Endodermal cell (in vitro differentiated cells): ENCODE measurements around the gene CCDC61. TPM values are rescaled to one million over a fixed set of nuclear protein-coding genes. Genes with fewer than 3 reads are reported as not detected.
A peak's percentile ranks its signal among the peaks of the same experiment; 100 is the strongest.

ENCODE experiments used
- DNase-seq: peaks from one replicate; pipeline ENCODE4 v3.0.0-alpha.2; 2017
- H3K27ac ChIP-seq: 2 replicates; pipeline ENCODE4 v1.5.1; 2013; ENCODE audit warnings: mild to moderate bottlenecking, low read depth, low read length, moderate library complexity
- H3K27me3 ChIP-seq: 2 replicates; pipeline ENCODE4 v1.6.1; 2013; ENCODE audit warnings: mild to moderate bottlenecking, low read length, moderate library complexity; ENCODE audit not compliant: insufficient read depth, control insufficient read depth, poor library complexity, severe bottlenecking
- H3K36me3 ChIP-seq: 2 replicates; pipeline ENCODE4 v1.7.0; 2013; ENCODE audit warnings: mild to moderate bottlenecking, low read length, moderate library complexity; ENCODE audit not compliant: control insufficient read depth, insufficient read depth
- H3K4me1 ChIP-seq: one replicate; pipeline ENCODE4 v1.7.0; 2013; ENCODE audit warnings: low read length; ENCODE audit not compliant: control insufficient read depth, insufficient read depth
- H3K4me3 ChIP-seq: 2 replicates; pipeline ENCODE4 v1.5.1; 2013; ENCODE audit warnings: mild to moderate bottlenecking, low read length, moderate library complexity
- H3K9ac ChIP-seq: 2 replicates; pipeline ENCODE4 v1.6.1; 2013; ENCODE audit warnings: mild to moderate bottlenecking, low read length, moderate library complexity; ENCODE audit not compliant: poor library complexity, severe bottlenecking; ENCODE audit errors: extremely low read depth
- H3K9me3 ChIP-seq: 2 replicates; pipeline ENCODE4 v1.6.1; 2013; ENCODE audit warnings: mild to moderate bottlenecking, low read length, moderate library complexity; ENCODE audit not compliant: control insufficient read depth
- H3K27ac Mint-ChIP-seq: 2 replicates; pipeline ENCODE4 v1.8.0; 2020; ENCODE audit warnings: mixed read lengths
- H3K27me3 Mint-ChIP-seq: 2 replicates; pipeline ENCODE4 v1.8.0; 2021; ENCODE audit warnings: mild to moderate bottlenecking, mixed read lengths; ENCODE audit not compliant: insufficient read depth
- H3K36me3 Mint-ChIP-seq: 2 replicates; pipeline ENCODE4 v1.8.0; 2020; ENCODE audit warnings: low read depth, mixed read lengths
- H3K4me1 Mint-ChIP-seq: 2 replicates; pipeline ENCODE4 v1.8.0; 2020; ENCODE audit warnings: mixed read lengths
- H3K4me3 Mint-ChIP-seq: 2 replicates; pipeline ENCODE4 v1.8.0; 2020; ENCODE audit warnings: mild to moderate bottlenecking, moderate library complexity, mixed read lengths
- H3K9me3 Mint-ChIP-seq: 2 replicates; pipeline ENCODE4 v1.8.0; 2020; ENCODE audit warnings: mild to moderate bottlenecking, mixed read lengths
- WGBS, 2 experiments: methylation state at CpG; one replicate each; pipeline versions ENCODE4 v1.1.5 to v1.1.7; 2013; ENCODE audit warnings: missing lambda C conversion rate in 2 of 2, mixed read lengths in 1 of 2; ENCODE audit not compliant: insufficient coverage in 1 of 2, insufficient read length in 1 of 2; 5-methylcytosine and 5-hydroxymethylcytosine counted together
- long read RNA-seq, 4 experiments: library from polyadenylated mRNA in 2 of 4; library from RNA in 1 of 4; library from capped mRNA in 1 of 4; stranded (forward) in 3 of 4; unstranded in 1 of 4; transcript quantifications; one replicate each; pipeline ENCODE4 v2.0.0, GENCODE V29; 2020 to 2021; ENCODE audit warnings: inconsistent platforms in 1 of 4
- polyA plus RNA-seq, 2 experiments: library from polyadenylated mRNA; stranded (reverse); fragments of 50-300 nt; gene quantifications; one replicate each; pipeline ENCODE4 v1.2.3, GENCODE V29; 2013
- total RNA-seq, 2 donors: library from RNA; stranded (reverse); fragmentation: NEBNext Ultra II Directional in 1 of 2; extraction: Animal tissue kit (Norgen Biotek cat#: 25700) in 1 of 2; gene quantifications; 2 replicates in 1 of 2; 3 replicates in 1 of 2; pipeline ENCODE4 v1.2.1, GENCODE V29; 2021
- TF ChIP-seq, protein P1 (sequence below): fragments of 200-600 bp; sonication (generic); conservative IDR thresholded peaks from 2 replicates; pipeline ENCODE4 v1.5.0; 2021; ENCODE audit warnings: antibody characterized with exemption, mild to moderate bottlenecking

Gene CCDC61
- 10 to 100 TPM; 23.2 to 23.6 TPM for total RNA-seq
- polyA plus RNA-seq (2013, experiment 1 of 2) = 12.8 TPM
- 9.6 TPM for polyA plus RNA-seq (2013, experiment 2 of 2)
- long read RNA-seq, experiment 1, partial matches to known transcripts = 6 of 7 reads
- long read RNA-seq, experiment 1, other reads (novel, unspliced or antisense) = 1 of 7 reads
- long read RNA-seq, experiment 2, transcript CCDC61-204 (14 exons, 1,817 nt) = major isoform, 15 of 24 reads
- long read RNA-seq, experiment 2, partial matches to known transcripts = 3 of 24 reads
- long read RNA-seq, experiment 2, other reads (novel, unspliced or antisense) = 6 of 24 reads
- long read RNA-seq, experiment 3, partial matches to known transcripts = 0 of 1 reads
- long read RNA-seq, experiment 3, other reads (novel, unspliced or antisense) = 1 of 1 reads
- long read RNA-seq, experiment 4 = 0 reads

- H3K27ac ChIP-seq = no peak within 1 kb of the TSS
- peak within 1 kb of the TSS; percentile 93 for H3K4me3 ChIP-seq
- H3K27me3 ChIP-seq = peaks cover 5% of the 10 kb centered on the region
- peaks cover 15% of the 10 kb centered on the region for H3K27me3 Mint-ChIP-seq
- H3K9ac ChIP-seq = peak within 1 kb of the TSS; percentile 59
- H3K9me3 Mint-ChIP-seq = no peaks in the 10 kb centered on the region
- H3K9me3 ChIP-seq = no peaks in the 10 kb centered on the region
- peaks cover 6% of the 10 kb centered on the region for H3K36me3 Mint-ChIP-seq
- H3K4me3 Mint-ChIP-seq = no peak within 1 kb of the TSS
- 0 to 1% methylated on average over 15 to 34 of the region's 34 CpGs for WGBS, 2 experiments
- peaks cover 3% of the 10 kb centered on the region for H3K36me3 ChIP-seq
- peaks cover 9% of the 10 kb centered on the region for H3K4me1 Mint-ChIP-seq
- H3K27ac Mint-ChIP-seq = peak within 1 kb of the TSS; percentile 53
- TF ChIP-seq, protein P1, sequence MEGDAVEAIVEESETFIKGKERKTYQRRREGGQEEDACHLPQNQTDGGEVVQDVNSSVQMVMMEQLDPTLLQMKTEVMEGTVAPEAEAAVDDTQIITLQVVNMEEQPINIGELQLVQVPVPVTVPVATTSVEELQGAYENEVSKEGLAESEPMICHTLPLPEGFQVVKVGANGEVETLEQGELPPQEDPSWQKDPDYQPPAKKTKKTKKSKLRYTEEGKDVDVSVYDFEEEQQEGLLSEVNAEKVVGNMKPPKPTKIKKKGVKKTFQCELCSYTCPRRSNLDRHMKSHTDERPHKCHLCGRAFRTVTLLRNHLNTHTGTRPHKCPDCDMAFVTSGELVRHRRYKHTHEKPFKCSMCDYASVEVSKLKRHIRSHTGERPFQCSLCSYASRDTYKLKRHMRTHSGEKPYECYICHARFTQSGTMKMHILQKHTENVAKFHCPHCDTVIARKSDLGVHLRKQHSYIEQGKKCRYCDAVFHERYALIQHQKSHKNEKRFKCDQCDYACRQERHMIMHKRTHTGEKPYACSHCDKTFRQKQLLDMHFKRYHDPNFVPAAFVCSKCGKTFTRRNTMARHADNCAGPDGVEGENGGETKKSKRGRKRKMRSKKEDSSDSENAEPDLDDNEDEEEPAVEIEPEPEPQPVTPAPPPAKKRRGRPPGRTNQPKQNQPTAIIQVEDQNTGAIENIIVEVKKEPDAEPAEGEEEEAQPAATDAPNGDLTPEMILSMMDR = no peak
- DNase-seq = peak; percentile 98
- no peaks in the 10 kb centered on the region for H3K4me1 ChIP-seq
These were observed at the start of gene CCDC61 for GRCh38 chr19:45994998-45995714. TSS of gene CCDC61 (plus strand) at chr19:45995467. CDS start at chr19:46003019, 7,552 bp downstream.

GRCh38 chr19:45947926-45948325 is 47.3 kb upstream of the CCDC61 start:
- Histone ChIP-seq H3K9ac (no peak overlapping the region), H3K4me3 (no peak overlapping the region), H3K27ac (no peak overlapping the region), H3K9me3 (no peaks in the 10 kb centered on the region), H3K36me3 (no peaks in the 10 kb centered on the region), H3K4me1 (no peaks in the 10 kb centered on the region), H3K27me3 (peaks cover 13% of the 10 kb centered on the region)
- Mint-ChIP-seq H3K4me1 (no peaks in the 10 kb centered on the region), H3K27ac (no peak overlapping the region), H3K4me3 (no peak overlapping the region), H3K36me3 (no peaks in the 10 kb centered on the region), H3K9me3 (no peaks in the 10 kb centered on the region), H3K27me3 (peaks cover 54% of the 10 kb centered on the region)
- 97 to 100% methylated on average over 1 of the region's 1 CpG for WGBS, 2 experiments
- no peak for DNase-seq
- TF ChIP-seq, protein P1 = no peak

GRCh38 chr19:45952341-45952685 is 43.0 kb upstream of the CCDC61 start:
- Mint-ChIP-seq H3K27ac (no peak overlapping the region), H3K27me3 (peaks cover 70% of the 10 kb centered on the region), H3K4me3 (peak overlapping the region; percentile 65), H3K9me3 (no peaks in the 10 kb centered on the region), H3K4me1 (peaks cover 2% of the 10 kb centered on the region), H3K36me3 (no peaks in the 10 kb centered on the region)
- Histone ChIP-seq H3K27ac (peak overlapping the region; percentile 93), H3K4me1 (no peaks in the 10 kb centered on the region), H3K9me3 (no peaks in the 10 kb centered on the region), H3K4me3 (peak overlapping the region; percentile 82), H3K36me3 (no peaks in the 10 kb centered on the region), H3K27me3 (peaks cover 13% of the 10 kb centered on the region), H3K9ac (no peak overlapping the region)
- DNase-seq = no peak
- TF ChIP-seq, protein P1 = no peak
- 42 to 76% methylated on average over 3 to 8 of the region's 8 CpGs for WGBS, 2 experiments
